Keratinocyte (primary cell): ENCODE results near the gene SSH3. TPM values are rescaled to one million over a fixed set of nuclear protein-coding genes. Genes with fewer than 3 reads are reported as not detected.

Source experiments
- DNase-seq: peaks from one replicate; pipeline ENCODE4 v3.0.0-alpha.2; 2011; ENCODE audit warnings: low read depth, missing footprints, low spot score
- FAIRE-seq: peaks from 2 replicates; lab custom pipeline; 2011; peaks lifted over from hg19 to GRCh38; lab: Jason Lieb, UNC
- H2AFZ ChIP-seq: 2 replicates; pipeline ENCODE4 v1.6.0; 2012; ENCODE audit warnings: low read length, control low read depth, inconsistent platforms; ENCODE audit not compliant: control insufficient read depth
- H3K27ac ChIP-seq: 2 replicates; pipeline ENCODE4 v1.5.1; 2011; ENCODE audit warnings: low read length; ENCODE audit not compliant: control insufficient read depth, insufficient read depth
- H3K27me3 ChIP-seq: 3 replicates; pipeline ENCODE4 v1.6.0; 2011; ENCODE audit warnings: low read length; ENCODE audit not compliant: control insufficient read depth, insufficient read depth; ENCODE audit errors: extremely low read depth
- H3K36me3 ChIP-seq, 2 experiments: 2 replicates in 1 of 2; 3 replicates in 1 of 2; pipeline ENCODE4 v1.5.1; 2011; ENCODE audit warnings: low read length in 2 of 2, mild to moderate bottlenecking in 1 of 2; ENCODE audit not compliant: control insufficient read depth in 2 of 2, insufficient read depth in 2 of 2; ENCODE audit errors: extremely low read depth in 1 of 2
- H3K4me1 ChIP-seq: 3 replicates; pipeline ENCODE4 v1.5.1; 2011; ENCODE audit warnings: low read length; ENCODE audit not compliant: control insufficient read depth, insufficient read depth; ENCODE audit errors: extremely low read depth
- H3K4me2 ChIP-seq: 3 replicates; pipeline ENCODE4 v1.6.0; 2011; ENCODE audit warnings: low read depth, low read length; ENCODE audit not compliant: control insufficient read depth, insufficient read depth; ENCODE audit errors: extremely low read depth
- H3K4me3 ChIP-seq, 3 experiments: fragments of 200-600 bp in 1 of 3; sonication (generic) in 1 of 3; 2 replicates in 2 of 3; 3 replicates in 1 of 3; pipeline ENCODE4 v1.5.1; 2011 to 2016; ENCODE audit warnings: low read length in 3 of 3, mild to moderate bottlenecking in 3 of 3, control low read depth in 2 of 3, inconsistent platforms in 1 of 3, low read depth in 1 of 3, mixed read lengths in 1 of 3, mixed run types in 1 of 3, moderate library complexity in 1 of 3; ENCODE audit not compliant: control insufficient read depth in 2 of 3, insufficient read depth in 2 of 3; ENCODE audit errors: extremely low read depth in 1 of 3
- H3K79me2 ChIP-seq: 2 replicates; pipeline ENCODE4 v1.6.0; 2012; ENCODE audit warnings: low read length; ENCODE audit not compliant: control insufficient read depth, insufficient read depth
- H3K9ac ChIP-seq: 3 replicates; pipeline ENCODE4 v1.6.0; 2011; ENCODE audit warnings: low read length; ENCODE audit not compliant: control insufficient read depth, insufficient read depth; ENCODE audit errors: extremely low read depth
- H3K9me1 ChIP-seq: 3 replicates; pipeline ENCODE4 v1.6.0; 2011; ENCODE audit warnings: low read length; ENCODE audit not compliant: control insufficient read depth, insufficient read depth; ENCODE audit errors: extremely low read depth
- H3K9me3 ChIP-seq: 2 replicates; pipeline ENCODE4 v1.5.1; 2012; ENCODE audit warnings: low read depth, low read length; ENCODE audit not compliant: control insufficient read depth
- H4K20me1 ChIP-seq: 3 replicates; pipeline ENCODE4 v1.6.0; 2011; ENCODE audit warnings: low read length; ENCODE audit not compliant: control insufficient read depth, insufficient read depth; ENCODE audit errors: extremely low read depth
- CTCF ChIP-seq, 3 experiments: IDR thresholded peaks in 1 of 3; conservative IDR thresholded peaks in 1 of 3; optimal IDR thresholded peaks in 1 of 3; 2 replicates in 2 of 3; 3 replicates in 1 of 3; pipeline versions ENCODE3 to v1.5.1; 2011; ENCODE audit warnings: low read length in 3 of 3, mild to moderate bottlenecking in 3 of 3, moderate library complexity in 2 of 3, control low read depth in 1 of 3, inconsistent platforms in 1 of 3; ENCODE audit not compliant: insufficient read depth in 2 of 3; ENCODE audit errors: extremely low read depth in 1 of 3
- EZH2 ChIP-seq: IDR thresholded peaks from one replicate; pipeline ENCODE4 v1.6.1; 2012; ENCODE audit warnings: inconsistent platforms, mild to moderate bottlenecking, low read length, moderate library complexity
- dilution Hi-C: fragments of 300-500 bp; cut with MboI; formaldehyde crosslinking; loops from one replicate; pipeline ENCODE4 v1.7.0; 2020; ENCODE audit warnings: low sequenced_read_pairs; ENCODE audit not compliant: extremely low pct_ligation_motif_present
- polyA plus RNA-seq, 5 experiments: library from polyadenylated mRNA; depleted of rRNA in 3 of 5; stranded (reverse) in 3 of 5; stranded (forward) in 1 of 5; unstranded in 1 of 5; fragments of >200 nt; gene quantifications; 1 replicate in 1 of 5; 2 replicates in 3 of 5; 3 replicates in 1 of 5; pipeline versions ENCODE4 v1.2.1 to v1.2.3, GENCODE V29; 2011 to 2012; ENCODE audit warnings: missing spikeins in 2 of 5, low read depth in 1 of 5, low replicate concordance in 1 of 5

SSH3 gene
- polyA plus RNA-seq, 1 donor (not counting 4 experiments of a cell fraction or from before 2014, with no cell fraction given), result 24.8 TPM

- no peaks in the 10 kb centered on the region for H3K9me1 ChIP-seq
- no peak overlapping the region for H3K4me3 ChIP-seq
- H3K27ac ChIP-seq, result no peak overlapping the region
- H3K9ac ChIP-seq, result no peak overlapping the region
- dilution Hi-C loops, result no loop called here
- H3K9me3 ChIP-seq, result no peaks in the 10 kb centered on the region
- H3K4me2 ChIP-seq, result no peak overlapping the region
- peak in 1 of 3 experiments; percentile 1 for TF ChIP-seq CTCF (optimal IDR thresholded peaks at IDR 0.05 in 1 of 3, IDR thresholded peaks at IDR 0.05 in 1 of 3, conservative IDR thresholded peaks at IDR 0.05 in 1 of 3; ENCODE audit: extremely low read depth in 1 of 3, insufficient read depth in 2 of 3, low read length in 3 of 3)
- TF ChIP-seq EZH2, result no peak
- FAIRE-seq (no peak), DNase-seq (no peak)
- peaks cover 12 to 46% of the 10 kb centered on the region in 2 experiments for H3K36me3 ChIP-seq
- H2AFZ ChIP-seq, result no peak overlapping the region
- H3K79me2 ChIP-seq, result peaks cover 70% of the 10 kb centered on the region
- H4K20me1 ChIP-seq, result peaks cover 8% of the 10 kb centered on the region
- H3K4me1 ChIP-seq, result peaks cover 24% of the 10 kb centered on the region
- H3K27me3 ChIP-seq, result no peaks in the 10 kb centered on the region
These were observed 27.5 kb upstream of the SSH3 start for GRCh38 chr11:67275606-67276409.

- Histone ChIP-seq H3K4me2 (peak overlapping the region; percentile 75), H4K20me1 (no peaks in the 10 kb centered on the region), H3K9me3 (no peaks in the 10 kb centered on the region), H3K27me3 (no peaks in the 10 kb centered on the region), H3K9ac (peak overlapping the region; percentile 51), H3K4me1 (peaks cover 19% of the 10 kb centered on the region), H3K36me3 (peaks cover 20 to 49% of the 10 kb centered on the region in 2 experiments), H2AFZ (no peak overlapping the region), H3K9me1 (no peaks in the 10 kb centered on the region), H3K4me3 (peak overlapping the region in 1 of 3 experiments; percentile 45), H3K79me2 (peaks cover 60% of the 10 kb centered on the region), H3K27ac (peak overlapping the region; percentile 64)
- dilution Hi-C loops, result no loop called here
- no peak for DNase-seq
- no peak for FAIRE-seq
- TF ChIP-seq CTCF (optimal IDR thresholded peaks at IDR 0.05 in 1 of 3, IDR thresholded peaks at IDR 0.05 in 1 of 3, conservative IDR thresholded peaks at IDR 0.05 in 1 of 3; ENCODE audit: extremely low read depth in 1 of 3, insufficient read depth in 2 of 3, low read length in 3 of 3) (peak in 1 of 3 experiments; percentile 36), EZH2 (no peak)
These were observed 26.5 kb upstream of the SSH3 start for GRCh38 chr11:67276781-67277230.
